ENCODE measurements around the gene KLHDC10. TPM values are rescaled to one million over a fixed set of nuclear protein-coding genes. Genes with fewer than 3 reads are reported as not detected.
"Not testable (repeated sequence)": the region's sequence is repeated elsewhere in the genome, so short reads cannot be mapped to it uniquely, and the experiment has no call there.

The KLHDC10 gene
- total and polyA plus RNA-seq, 2 experiments from 2014 or later, result 3.4 to 18.2 TPM

DNA sequence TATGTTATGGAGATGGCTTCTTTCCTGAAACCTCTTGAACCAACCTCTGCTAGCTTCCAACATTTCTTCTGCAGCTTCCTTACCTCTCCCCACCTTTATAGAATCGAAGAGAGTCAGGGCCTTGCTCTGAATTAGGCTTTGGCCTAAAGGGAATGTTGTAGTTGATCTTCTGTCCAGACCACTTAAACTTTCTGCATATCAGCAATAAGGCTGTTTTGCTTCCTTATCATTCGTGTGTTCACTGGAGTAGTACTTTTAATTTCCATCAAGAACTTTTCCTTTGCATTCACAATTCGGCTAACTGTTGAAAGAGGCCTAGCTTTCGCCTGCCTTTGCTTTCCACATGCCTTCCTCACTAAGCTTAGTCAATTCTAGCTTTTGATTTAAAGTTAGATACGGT, 48.0 kb downstream of the KLHDC10 start:
- 92% methylated on average over 5 of the region's 5 CpGs for WGBS, 2 experiments (ENCODE audit: low coverage in 1 of 2, low lambda C conversion rate in 2 of 2, missing lambda C conversion rate in 2 of 2)
- in situ Hi-C loops (cut with MboI), result no loop called here
- no peaks in the 10 kb centered on the region for H3K4me1 ChIP-seq (ENCODE audit: insufficient read depth)

DNA sequence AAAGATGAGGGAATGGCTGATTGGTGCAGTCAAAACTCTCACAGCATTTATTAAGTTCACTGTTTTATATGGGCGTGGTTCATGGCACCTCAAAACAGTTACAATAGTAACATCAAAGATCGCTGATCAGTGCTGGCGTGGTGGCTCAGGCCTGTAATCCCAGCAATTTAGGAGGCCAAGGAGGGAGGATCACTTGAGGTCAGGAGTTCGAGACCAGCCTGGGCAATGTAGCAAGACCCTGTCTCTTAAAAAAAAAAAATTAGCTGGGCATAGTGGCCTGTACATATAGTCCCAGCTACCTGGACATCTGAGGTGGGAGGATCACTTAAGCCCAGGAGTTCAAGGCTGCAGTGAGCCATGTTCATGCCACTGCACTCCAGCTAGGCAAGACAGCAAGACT, 48.5 kb downstream of the KLHDC10 start:
- in situ Hi-C loops (cut with MboI), result no loop called here
- Histone ChIP-seq H3K4me3 (no peak overlapping the region), H2AFZ (no peak overlapping the region), H3K4me1 (ENCODE audit: insufficient read depth) (no peaks in the 10 kb centered on the region), H3K9me3 (ENCODE audit: low read depth) (no peaks in the 10 kb centered on the region), H4K20me1 (ENCODE audit: insufficient read depth) (no peaks in the 10 kb centered on the region), H3K9ac (no peak overlapping the region), H3K36me3 (ENCODE audit: low read depth) (peaks cover 15% of the 10 kb centered on the region), H3K9me2 (ENCODE audit: insufficient read depth) (no peaks in the 10 kb centered on the region), H3K27me3 (replicated peaks; ENCODE audit: insufficient read depth) (no peaks in the 10 kb centered on the region), H3K79me2 (ENCODE audit: insufficient read depth) (0 out of 2 replicates have a peak, but pooled peaks cover 9% of the 10 kb centered on the region), H3F3A (ENCODE audit: insufficient read depth) (no peaks in the 10 kb centered on the region), H3K27ac (no peak overlapping the region), H3K4me2 (ENCODE audit: unreplicated experiment) (no peak overlapping the region)
- TF ChIP-seq EZH2phosphoT487 (IDR thresholded peaks at IDR 0.05; ENCODE audit: insufficient read depth, low read depth), result no peak
- TF ChIP-seq EZH2 (IDR thresholded peaks at IDR 0.05; ENCODE audit: insufficient read depth, poor library complexity, severe bottlenecking), result no peak
- 99% methylated on average over 4 of the region's 4 CpGs for WGBS, 2 experiments (ENCODE audit: low coverage in 1 of 2, low lambda C conversion rate in 2 of 2, missing lambda C conversion rate in 2 of 2)
- no peak for DNase-seq

More for the DNA sequence above, 48.0 kb downstream of the KLHDC10 start:
- H3K4me3 ChIP-seq, result no peak overlapping the region
- H3K27ac ChIP-seq, result no peak overlapping the region
- H3K9me2 ChIP-seq (ENCODE audit: insufficient read depth), result no peaks in the 10 kb centered on the region
- TF ChIP-seq EZH2phosphoT487 (IDR thresholded peaks at IDR 0.05; ENCODE audit: insufficient read depth, low read depth), result no peak
- TF ChIP-seq EZH2 (IDR thresholded peaks at IDR 0.05; ENCODE audit: insufficient read depth, poor library complexity, severe bottlenecking), result no peak
- H4K20me1 ChIP-seq (ENCODE audit: insufficient read depth), result no peaks in the 10 kb centered on the region
- no peak overlapping the region for H2AFZ ChIP-seq
- no peak overlapping the region for H3K9ac ChIP-seq
- H3K4me2 ChIP-seq (ENCODE audit: unreplicated experiment), result no peak overlapping the region
- peaks cover 11% of the 10 kb centered on the region; the same call in 1 of the 2 replicates for H3K36me3 ChIP-seq (ENCODE audit: low read depth)
- H3F3A ChIP-seq (ENCODE audit: insufficient read depth), result no peaks in the 10 kb centered on the region
- H3K79me2 ChIP-seq (ENCODE audit: insufficient read depth), result 0 out of 2 replicates have a peak, but pooled peaks cover 9% of the 10 kb centered on the region
- no peaks in the 10 kb centered on the region for H3K27me3 ChIP-seq (replicated peaks; ENCODE audit: insufficient read depth)
- DNase-seq, result no peak
- no peaks in the 10 kb centered on the region for H3K9me3 ChIP-seq (ENCODE audit: low read depth)

DNA sequence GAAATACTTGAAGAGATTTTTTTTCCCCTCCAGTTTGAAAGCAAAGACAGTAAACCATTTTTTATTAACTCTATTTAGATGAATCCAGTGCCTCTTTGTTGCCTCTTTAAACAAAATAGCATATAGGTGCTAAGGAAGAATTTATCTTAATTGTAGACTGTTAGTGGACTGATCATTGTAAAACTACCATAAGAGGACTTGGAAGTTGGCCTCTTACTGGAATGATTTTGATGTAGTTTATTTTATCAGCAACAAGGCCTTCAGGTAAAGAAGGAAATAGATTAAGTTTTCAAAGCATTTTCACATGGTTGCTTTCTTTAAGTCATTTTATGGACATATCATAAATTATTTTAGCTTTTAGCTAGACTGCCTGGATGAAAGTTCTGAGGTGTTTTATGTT, 53.2 kb downstream of the KLHDC10 start:
- Histone ChIP-seq H3K4me2 (ENCODE audit: unreplicated experiment) (no peak overlapping the region), H4K20me1 (ENCODE audit: insufficient read depth) (no peaks in the 10 kb centered on the region), H3K4me3 (no peak overlapping the region), H3K27ac (no peak overlapping the region), H3F3A (ENCODE audit: insufficient read depth) (no peaks in the 10 kb centered on the region), H3K9me3 (ENCODE audit: low read depth) (no peaks in the 10 kb centered on the region), H3K27me3 (replicated peaks; ENCODE audit: insufficient read depth) (no peaks in the 10 kb centered on the region), H3K36me3 (ENCODE audit: low read depth) (peaks cover 34% of the 10 kb centered on the region), H3K79me2 (ENCODE audit: insufficient read depth) (no peaks in the 10 kb centered on the region), H2AFZ (no peak overlapping the region), H3K4me1 (ENCODE audit: insufficient read depth) (no peaks in the 10 kb centered on the region), H3K9ac (no peak overlapping the region), H3K9me2 (ENCODE audit: insufficient read depth) (no peaks in the 10 kb centered on the region)
- in situ Hi-C loops (cut with MboI), result no loop called here
- DNase-seq, result no peak
- TF ChIP-seq EZH2phosphoT487 (IDR thresholded peaks at IDR 0.05; ENCODE audit: insufficient read depth, low read depth) (no peak), EZH2 (IDR thresholded peaks at IDR 0.05; ENCODE audit: insufficient read depth, poor library complexity, severe bottlenecking) (no peak)

DNA sequence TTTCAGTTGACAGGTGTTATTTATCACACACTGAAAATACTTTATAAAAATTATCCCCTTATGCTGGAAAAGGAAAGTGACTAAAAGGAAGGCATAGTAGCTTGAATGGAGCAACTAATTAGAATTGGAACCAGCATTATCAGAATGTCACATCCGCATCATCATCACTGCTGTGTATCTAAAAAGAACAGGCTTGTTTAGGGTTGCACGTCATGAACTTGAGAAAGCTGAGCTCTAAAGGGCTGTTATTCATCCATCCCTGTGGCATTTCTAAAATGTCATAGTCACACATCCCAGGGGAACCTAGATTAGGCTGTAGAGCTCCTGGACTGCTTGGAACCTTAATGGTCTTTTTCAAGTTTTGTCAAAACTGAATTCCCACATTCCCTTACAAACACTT, 54.4 kb downstream of the KLHDC10 start:
- Histone ChIP-seq H3F3A (ENCODE audit: insufficient read depth) (no peaks in the 10 kb centered on the region), H3K79me2 (ENCODE audit: insufficient read depth) (no peaks in the 10 kb centered on the region), H3K4me3 (no peak overlapping the region), H3K27ac (no peak overlapping the region), H3K9ac (no peak overlapping the region), H3K36me3 (ENCODE audit: low read depth) (peaks cover 34% of the 10 kb centered on the region), H3K9me3 (ENCODE audit: low read depth) (no peaks in the 10 kb centered on the region), H3K4me1 (ENCODE audit: insufficient read depth) (no peaks in the 10 kb centered on the region), H3K9me2 (ENCODE audit: insufficient read depth) (no peaks in the 10 kb centered on the region), H3K27me3 (replicated peaks; ENCODE audit: insufficient read depth) (no peaks in the 10 kb centered on the region), H4K20me1 (ENCODE audit: insufficient read depth) (no peaks in the 10 kb centered on the region), H2AFZ (no peak overlapping the region), H3K4me2 (ENCODE audit: unreplicated experiment) (no peak overlapping the region)
- in situ Hi-C loops (cut with MboI), result no loop called here
- no peak for DNase-seq
- 95 to 100% methylated on average over 2 of the region's 2 CpGs for WGBS, 2 experiments (ENCODE audit: low coverage in 1 of 2, low lambda C conversion rate in 2 of 2, missing lambda C conversion rate in 2 of 2)
- TF ChIP-seq EZH2 (IDR thresholded peaks at IDR 0.05; ENCODE audit: insufficient read depth, poor library complexity, severe bottlenecking) (no peak), EZH2phosphoT487 (IDR thresholded peaks at IDR 0.05; ENCODE audit: insufficient read depth, low read depth) (no peak)

DNA sequence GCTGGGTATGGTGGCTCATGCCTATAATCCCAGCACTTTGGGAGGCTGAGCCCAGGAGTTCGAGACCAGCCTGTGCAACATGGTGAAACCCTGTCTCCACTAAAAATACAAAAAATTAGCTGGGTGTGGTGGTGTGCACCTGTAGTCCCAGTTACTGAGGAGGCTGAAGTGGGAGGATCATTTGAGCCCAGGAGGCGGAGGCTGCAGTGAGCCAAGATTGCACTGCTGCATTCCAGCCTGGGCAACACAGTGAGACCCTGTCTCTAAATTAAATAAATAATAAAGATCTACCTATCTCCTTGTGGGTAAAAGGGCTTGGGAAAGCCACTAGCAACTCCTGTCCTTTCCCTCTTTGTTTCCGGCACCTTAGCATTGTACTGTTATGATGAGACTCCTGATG, 56.5 kb downstream of the KLHDC10 start:
- H3K4me3 ChIP-seq; H3F3A ChIP-seq (ENCODE audit: insufficient read depth); H3K27ac ChIP-seq; H4K20me1 ChIP-seq (ENCODE audit: insufficient read depth); H3K79me2 ChIP-seq (ENCODE audit: insufficient read depth); H3K27me3 ChIP-seq (replicated peaks; ENCODE audit: insufficient read depth); H3K4me1 ChIP-seq (ENCODE audit: insufficient read depth); H3K9ac ChIP-seq; in situ Hi-C loops (cut with MboI); H3K9me2 ChIP-seq (ENCODE audit: insufficient read depth); H3K4me2 ChIP-seq (ENCODE audit: unreplicated experiment); H2AFZ ChIP-seq; DNase-seq; H3K9me3 ChIP-seq (ENCODE audit: low read depth): not testable (repeated sequence)
- WGBS, 2 experiments (ENCODE audit: low coverage in 1 of 2, low lambda C conversion rate in 2 of 2, missing lambda C conversion rate in 2 of 2), result 93 to 96% methylated on average over 3 of the region's 3 CpGs
- H3K36me3 ChIP-seq (ENCODE audit: low read depth), result peaks cover 43% of the 10 kb centered on the region
